Activated CD4-positive, CD25-positive, alpha-beta regulatory T cell treated with anti-CD3 and anti-CD28 coated beads, Interleukin-2, amount 50 U/mL, for 72 hours (primary cell): ENCODE data around the gene MTPN.

ENCODE experiments used
- DNase-seq: peaks from one replicate; pipeline ENCODE4 v3.0.0; 2021

MTPN gene

DNA sequence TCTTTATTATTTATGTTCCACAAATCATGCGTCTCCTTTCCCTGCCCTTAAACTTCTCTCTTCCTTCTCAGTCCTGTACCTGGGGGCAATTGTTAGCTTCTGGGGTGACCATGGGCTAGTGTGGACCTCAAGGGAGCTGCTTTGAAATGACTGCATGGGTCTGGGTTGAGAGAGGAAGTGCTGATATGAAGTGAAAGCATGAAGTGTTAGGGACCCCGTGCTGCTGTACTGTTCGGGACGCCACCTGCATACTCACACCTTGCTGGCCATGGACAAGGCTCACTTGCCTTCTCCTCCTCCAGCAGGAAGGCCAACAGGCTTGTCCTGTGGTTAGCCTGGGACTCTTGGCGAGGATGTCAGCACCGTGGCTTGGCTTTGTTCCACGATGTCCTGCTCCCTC is 56.7 kb downstream of the MTPN start:
- DNase-seq = no peak

DNA sequence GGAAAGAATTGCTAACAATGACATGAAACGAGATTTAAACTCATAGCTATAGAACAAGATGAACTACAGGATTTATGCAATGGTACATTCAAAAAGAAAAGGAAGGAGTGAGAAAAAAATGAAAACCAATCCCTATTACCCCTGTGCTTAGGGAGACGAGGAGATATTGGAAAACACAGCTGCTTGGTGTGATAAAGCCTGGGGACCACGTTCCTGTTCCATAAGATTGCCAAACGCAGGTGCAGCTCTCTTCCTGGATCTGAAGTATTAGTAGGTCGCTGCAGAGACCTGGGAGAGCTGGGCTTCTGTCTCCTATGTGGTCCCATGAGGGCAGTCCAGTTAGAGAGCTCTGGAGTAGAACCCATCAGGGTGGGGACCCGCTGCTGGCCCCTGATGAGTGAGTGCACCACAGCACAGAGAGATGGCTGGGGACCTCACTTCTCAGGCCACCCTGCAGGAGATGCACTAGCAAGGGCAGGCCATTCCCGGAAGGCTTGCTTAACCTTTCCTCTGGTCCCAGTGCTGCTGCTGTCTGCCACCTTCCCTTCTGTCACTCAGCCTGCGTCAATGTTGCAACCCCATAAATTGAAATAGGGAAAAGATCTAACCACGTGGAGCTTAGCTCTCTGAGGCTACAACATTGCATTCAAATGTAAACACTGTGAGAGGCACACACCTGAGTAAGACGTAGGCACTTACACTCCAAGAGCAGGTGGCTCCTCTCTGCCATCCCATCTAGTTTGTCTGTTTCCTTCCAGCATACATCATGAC is 57.9 kb downstream of the MTPN start:
- DNase-seq = no peak

DNA sequence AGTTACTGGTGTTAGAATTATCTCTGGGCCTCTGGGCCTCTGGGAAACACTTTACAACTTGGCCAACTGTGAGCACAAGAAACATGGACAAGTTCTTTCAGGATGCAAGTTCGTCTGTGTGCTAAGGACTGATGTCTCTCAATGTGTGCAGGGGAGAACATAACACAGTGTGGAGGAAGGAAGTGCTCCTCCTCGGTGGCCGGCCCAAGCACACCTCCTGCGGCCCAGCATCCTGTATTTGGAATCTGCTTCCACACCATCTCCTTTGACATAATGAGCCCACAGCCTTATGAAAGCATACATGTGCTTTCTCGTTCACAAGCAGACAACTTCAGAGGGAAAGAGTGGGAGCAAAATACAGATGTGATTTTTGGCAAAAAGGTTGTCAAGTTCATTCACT is 59.0 kb downstream of the MTPN start:
- DNase-seq = no peak

DNA sequence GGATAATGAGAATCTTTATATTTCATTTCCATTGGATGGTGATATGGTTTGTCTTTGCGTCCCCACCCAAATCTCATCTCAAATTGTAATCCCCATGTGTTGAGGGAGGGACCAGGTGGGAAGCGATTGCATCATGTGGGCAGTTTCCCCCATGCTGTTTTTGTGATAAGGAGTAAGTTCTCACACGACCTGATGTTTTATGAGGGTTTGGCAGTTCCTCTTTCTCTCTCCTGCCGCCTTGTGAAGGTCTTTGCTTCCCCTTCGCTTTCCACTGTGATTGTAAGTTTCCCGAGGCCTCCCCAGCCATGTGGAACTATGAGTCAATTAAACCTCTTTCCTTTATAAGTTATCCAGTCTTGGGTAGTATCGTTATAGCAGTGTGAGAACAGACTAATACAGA is 59.4 kb downstream of the MTPN start:
- DNase-seq = no peak

DNA sequence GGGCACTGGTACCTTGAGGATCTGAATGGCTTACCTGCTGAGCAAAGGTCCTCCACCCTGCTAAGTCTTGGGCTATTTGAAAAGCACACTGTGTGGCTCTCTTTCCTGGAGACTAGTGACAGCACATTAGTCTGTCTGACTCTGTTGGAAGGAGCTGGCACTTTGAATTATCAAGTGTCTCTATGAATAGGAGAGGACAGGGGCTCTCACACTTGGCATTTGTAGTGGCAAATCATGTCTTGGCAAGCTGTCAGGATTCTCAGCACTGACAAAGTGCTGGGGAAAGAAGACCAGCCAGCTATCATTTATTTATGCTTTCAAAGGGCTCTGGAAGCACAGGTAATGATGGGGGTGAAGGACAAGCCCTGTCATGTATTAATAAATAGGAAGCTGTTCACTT is 62.8 kb downstream of the MTPN start:
- DNase-seq = no peak

DNA sequence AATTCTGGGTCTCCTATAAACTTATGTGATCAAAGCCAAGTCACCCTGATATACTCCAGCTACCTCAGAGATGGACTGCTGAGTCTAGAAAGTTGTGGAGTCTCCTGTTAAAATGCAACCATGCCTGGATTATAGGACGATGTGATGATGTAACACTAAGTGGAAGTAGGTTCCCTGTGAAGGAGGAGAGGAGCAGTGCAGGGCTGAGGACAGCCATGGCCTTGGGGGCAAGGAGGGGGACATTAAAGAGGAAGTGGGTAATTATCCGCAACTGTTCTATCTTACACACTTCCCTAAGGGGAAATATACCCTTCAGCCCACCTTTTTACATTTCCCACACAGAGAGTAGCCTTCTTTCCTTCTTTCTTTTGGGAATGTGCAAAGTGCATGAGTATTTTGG is 63.8 kb downstream of the MTPN start:
- DNase-seq = no peak

DNA sequence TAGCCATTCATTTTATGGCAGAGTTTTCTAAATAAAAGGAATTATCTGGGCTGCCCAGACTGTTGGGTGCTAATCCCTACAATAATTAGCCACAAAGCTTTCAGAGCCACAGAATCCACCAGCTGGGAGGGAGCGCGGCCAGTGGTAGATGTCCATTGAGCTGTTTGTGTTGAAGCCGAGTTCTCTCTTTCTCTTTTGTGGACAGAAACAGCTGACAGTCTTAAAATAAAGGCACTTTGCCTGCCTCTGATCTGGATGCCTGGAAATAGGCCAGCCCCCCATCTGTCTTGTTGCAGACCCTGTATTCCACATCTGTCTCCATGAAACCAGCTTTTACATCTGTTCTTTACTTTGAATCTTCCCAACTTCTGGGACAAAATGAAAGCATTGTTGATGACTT is 66.1 kb downstream of the MTPN start:
- no peak for DNase-seq

DNA sequence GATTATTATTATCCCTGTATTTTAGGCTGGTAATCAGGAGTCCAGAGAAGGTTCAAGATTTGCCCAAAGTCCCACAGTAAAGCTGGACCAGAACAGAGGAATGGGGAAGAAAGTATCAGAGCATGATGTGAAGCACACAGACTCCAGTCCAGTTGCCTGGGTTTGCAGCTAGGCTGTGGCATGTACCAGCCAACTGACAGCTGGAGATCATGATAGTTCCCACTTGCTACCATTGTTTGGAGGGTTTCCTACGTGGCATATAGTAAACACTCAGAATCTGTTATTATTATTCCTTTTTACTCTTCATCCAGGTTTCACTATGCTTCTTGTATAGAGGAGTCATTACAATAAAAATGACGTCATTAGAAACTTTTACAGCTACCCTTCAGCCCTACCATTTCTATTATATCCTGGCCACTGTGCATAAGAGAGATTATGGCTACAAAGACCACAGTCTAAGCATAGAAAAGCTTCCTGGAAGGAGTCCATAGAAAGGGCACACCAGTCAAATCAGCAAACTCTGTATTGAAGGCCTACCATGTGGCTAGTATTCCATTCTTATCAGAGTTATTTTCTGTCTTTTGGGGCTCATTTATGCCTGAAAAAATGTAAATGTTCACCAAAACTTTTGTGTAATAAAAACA is 66.6 kb downstream of the MTPN start:
- no peak for DNase-seq

DNA sequence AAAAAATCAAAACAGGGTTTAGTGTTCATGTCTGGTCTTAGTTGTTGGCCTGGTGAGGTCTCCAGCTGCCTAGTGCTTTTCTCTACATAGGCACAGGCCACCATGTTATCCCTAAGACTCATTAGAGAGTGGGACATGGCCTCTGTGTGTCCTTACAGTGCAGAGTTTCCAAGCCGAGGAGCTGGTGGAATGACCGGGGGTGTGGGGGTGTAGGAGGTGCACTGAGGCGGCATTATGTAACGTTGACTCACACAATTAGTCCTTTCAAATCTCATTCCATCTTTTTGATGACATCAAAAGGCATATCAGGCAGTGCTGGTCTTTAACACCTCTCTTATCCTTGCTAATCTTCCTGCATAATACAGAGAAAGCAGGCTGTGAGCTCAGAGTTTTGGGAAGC is 71.3 kb downstream of the MTPN start:
- no peak for DNase-seq

DNA sequence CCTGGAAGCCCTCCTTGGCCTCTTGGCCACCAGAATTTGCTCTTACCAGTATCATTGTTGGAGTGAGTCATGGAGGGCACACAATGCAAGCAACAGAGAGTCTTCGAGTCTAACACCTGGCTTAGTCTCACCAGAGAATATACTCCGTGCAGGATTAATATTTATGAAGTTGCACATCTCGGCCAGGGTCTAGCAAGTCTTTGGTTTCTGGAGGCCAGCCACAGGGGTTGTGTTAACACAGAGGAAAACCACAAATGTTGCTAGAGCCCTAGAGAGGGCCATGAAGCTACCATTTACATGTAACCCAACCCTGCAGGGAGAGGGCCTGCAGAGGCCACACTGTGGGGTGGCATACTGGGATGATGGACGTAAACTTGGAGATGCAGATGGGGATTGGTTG is 71.8 kb downstream of the MTPN start:
- DNase-seq = no peak

DNA sequence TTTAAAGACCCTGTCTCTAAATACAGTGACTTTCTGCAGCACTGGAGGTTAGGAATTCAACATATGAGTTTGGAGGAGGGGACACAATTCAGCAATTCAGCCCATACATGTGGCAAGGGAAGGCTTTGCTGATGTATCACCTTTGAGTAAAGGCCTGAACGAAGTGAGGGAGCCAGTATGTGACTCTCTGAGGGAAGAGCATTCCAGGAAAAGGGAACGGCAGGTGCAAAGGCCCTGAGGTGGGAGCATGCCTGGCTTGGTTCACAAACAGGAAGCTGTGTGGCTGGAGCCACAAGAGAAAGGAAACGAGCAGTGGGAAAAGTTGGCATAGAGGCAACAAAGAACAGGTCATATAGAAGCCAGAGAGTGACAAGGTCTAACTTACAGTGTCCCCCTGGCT is 72.9 kb downstream of the MTPN start:
- DNase-seq = no peak

DNA sequence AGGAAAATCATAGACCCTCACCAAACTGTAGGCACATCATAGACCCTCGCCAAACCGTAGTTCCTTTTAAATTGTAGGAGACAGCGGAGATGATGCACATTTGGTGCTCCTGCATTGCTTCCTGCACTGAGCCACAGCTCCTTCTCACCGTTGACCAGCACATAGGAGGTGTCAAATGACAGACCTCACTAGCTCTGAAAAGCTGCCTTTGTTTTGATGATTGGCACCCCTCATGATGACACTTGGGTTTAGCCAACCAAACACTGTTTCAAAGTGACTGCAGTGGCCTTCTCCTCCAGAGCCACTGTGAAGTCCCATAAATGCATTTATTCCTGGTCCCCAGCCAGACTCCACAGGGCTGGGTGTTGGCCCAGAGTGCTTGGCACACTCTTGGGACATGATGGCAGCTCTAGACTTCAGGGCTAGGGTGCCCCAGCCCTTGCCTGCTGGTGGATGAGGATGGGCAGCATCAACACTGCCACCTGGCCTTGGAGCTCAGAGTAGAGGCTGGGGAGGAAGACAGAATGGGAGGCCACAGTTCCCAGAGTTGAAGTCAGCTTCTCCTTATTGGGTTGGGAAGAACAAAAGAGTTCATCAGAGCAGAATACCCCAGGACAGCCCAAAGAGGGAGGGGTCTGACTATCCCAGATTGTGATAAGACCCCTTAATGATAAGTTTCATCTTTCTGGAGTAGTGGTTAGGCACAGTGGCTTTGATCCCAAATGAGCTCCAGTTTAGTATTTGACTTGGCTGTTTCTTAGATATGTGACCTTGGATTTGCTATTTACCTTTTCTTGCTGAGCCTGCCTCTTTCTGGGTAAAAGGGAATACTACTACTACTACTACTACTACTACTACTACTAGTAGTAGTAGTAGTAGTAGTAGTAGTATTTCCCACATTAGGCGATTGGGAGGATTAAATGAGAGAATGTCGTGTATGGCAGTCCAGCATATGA is 75.3 kb downstream of the MTPN start:
- no peak for DNase-seq

DNA sequence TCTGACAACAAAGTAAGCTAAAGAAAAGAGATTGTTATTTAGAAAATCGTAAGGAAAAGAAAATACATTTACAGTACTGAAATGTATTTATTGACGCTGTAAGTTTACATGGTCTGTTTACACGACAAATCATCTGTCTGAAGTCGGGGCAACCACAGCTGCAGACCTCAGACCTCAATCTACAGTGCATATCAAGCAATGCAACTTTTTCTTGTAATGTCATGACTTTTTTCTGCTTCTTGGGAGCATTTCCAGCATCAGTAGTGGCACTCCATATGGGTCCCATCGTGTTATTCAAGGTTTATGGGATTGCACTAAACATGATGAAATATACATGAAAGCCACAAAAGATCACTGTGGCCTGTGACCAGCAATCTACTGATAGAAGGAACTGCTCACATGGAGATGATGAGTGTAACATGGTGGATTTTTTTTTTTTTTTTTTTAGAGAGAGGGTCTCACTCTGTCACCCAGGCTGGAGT is 77.1 kb downstream of the MTPN start:
- no peak for DNase-seq

DNA sequence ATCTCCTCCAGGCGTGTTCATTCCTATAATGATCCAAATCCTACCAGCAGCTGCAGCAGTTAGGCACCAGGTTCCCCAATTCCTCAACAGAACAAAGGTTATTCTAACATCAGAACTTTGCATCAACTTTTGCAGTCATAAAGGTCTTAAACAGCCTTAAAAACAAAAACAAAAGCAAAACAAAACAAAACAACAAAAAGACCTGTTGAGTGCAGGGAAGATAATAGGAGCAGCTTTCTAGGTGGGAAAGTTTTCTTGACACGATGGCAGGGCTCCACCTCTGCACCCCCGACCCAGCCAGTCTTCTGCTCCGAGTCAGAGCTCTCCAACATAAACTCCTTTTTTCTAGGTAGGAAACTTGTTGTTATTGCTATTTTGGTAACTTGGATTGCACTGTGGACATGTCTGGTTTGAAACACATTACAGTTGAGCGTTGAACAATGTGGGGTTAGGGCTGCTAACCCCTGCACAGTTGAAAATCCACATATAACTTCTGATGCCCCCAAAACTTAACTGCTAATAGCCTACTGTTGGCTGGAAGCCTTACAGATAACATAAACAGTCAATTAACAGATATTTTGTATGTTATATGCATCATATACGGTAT is 77.6 kb downstream of the MTPN start:
- DNase-seq = no peak

DNA sequence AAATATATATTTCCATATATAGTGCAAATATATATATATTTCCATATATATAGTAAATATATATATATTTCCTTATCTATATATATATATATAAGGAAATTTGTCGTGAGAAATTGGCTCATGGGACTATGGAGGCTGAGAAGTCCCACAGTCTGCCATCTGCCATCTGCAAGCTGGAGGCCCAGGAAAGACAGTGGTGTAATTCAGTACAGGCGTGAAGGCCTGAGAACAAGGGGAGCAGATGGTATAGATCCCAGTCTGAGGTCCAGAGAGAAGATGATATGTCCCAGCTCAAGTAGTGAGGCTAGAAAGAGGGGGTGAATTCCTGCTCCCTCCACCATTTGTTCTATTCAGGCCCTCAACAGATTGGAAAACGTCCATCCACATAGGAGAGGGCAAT is 78.9 kb downstream of the MTPN start:
- DNase-seq = no peak

DNA sequence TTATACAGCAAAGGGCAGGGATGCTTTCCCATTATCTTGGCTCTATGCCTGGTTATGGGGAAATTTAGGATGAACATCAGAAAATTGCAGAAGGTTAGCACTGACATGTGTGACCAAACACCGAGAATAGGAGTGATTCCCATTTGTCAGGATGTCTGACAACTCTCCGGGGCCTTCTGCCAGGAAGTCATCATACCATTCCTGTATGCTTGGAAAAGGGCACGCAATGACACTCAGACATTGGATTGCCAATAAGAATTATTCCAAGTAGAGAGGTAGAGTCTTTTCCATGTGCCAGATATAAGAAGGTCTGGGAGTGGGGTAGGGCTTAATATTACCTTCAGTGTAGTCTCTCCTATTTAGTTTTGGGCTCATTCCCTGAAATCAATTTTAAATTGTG is 82.3 kb downstream of the MTPN start:
- DNase-seq = no peak

DNA sequence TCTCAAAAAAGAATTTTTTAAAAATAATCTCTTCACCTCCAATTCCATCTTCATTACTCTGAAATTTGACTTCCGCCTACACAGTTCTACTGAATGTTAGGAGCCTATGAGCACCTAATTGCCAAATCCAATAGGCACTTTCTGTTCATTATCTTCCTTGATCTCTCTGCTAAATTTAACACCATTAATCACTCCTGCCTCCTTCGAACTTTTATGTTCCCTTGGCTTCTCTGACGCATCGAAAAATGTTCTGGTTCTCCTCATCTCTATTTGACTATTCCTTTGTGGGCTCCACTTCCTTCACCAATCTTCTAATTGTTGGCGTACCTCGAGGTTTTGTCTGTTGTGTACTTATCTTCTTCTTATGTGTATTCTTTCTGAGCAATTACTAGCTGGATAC is 87.3 kb downstream of the MTPN start:
- no peak for DNase-seq

DNA sequence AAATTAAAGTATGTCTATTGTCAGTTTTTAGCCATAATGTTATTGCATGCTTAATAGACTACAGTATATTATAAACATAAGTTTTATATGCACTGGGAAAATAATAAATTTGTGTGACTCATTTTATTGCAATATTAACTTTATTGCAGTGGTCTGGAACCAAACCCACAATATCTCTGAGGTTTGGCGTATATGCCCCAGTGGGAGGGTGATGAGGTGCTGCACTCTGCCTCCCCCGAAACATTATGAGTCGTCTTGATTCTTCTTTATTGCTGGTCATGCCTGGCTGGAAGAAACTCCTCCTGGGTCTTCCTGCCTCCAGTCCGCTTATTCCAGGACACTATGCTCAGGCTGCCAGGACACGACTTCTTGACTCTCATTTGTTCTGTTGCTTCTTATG is 88.4 kb downstream of the MTPN start:
- no peak for DNase-seq

DNA sequence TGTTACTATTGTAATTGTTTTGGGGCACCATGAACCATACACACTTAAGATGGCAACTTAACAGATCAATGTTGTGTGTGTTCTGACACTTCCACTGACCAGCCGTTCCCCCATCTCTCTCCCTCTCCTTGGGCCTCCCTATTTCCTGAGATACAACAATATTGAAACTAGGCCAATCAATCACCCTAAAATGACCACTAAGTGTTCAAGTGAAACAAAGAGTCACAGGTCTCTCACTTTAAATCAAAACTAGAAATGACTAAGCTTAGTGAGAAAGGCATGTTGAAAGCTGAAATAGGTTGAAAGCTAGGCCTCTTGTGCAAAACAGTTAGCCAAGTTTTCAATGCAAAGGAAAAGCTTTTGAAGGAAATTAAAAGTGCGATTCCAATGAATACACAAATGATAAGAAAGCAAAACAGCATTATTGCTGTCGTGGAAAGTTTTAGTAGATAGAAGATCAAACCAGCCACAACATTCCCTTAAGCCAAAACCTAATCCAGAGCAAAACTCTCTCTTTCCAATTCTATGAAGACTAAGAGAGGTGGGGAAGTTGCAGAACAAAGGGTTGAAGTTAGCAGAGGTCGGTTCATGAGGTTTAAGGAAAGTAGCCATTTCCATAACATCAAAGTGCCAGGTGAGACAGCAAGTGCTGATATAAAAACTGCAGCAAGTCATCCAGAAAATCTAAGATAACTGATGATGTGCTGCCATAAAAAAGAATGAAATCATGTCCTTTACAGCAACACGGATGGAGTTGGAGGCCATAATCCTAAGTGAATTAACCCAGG is 90.6 kb downstream of the MTPN start:
- no peak for DNase-seq

DNA sequence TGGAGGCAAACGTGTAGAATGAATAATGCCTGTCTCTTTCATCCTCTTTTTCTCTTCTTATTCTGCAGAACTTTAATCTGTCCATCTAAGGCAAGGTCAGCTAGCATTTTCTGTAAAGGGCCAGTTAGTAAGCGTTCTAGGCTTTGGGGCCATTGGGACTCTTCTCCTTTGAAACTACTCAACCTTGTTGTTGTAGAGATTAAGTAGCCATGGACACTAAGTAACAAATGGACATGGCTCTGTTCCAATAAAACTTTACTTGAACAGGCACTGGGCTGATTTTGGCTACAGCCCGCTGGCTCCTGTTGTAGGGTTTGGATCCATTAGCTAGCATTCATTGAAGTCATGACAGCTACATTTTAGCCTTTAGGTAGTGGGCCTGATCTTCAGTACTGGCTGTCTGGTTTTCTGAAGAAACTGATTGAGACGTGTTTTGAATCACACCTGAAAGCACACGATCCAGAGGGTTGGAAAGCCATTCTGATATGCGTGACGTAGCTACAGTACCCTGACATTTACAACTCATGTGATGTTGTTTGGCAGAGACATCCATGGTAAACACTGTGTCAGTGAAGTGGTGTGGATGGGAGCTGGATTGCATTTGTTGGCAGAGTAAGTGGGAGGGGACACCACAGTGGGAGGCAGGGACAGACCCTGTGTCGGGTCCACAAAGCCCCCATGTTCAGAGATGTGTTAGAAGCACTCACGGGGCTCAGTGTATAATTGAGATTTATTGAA is 92.5 kb downstream of the MTPN start:
- no peak for DNase-seq

DNA sequence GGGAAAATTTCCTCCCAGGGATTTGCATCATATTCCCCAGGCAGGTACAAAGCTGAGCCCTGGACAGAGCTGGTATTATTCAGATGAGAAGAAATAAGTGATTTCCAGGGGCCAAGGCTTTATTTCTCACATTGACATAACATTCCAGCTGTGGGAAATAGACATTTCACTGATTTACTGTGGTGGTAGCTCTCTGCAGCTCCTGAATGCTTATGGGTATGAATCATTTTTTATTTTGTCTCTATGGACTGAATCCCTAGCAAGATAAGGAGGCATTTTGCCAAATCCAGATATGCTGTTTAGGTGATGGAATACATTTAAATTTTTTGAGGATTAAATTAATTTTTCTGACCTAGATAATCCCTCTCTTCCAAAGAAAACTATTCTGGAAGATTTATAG is 97.9 kb downstream of the MTPN start:
- no peak for DNase-seq

DNA sequence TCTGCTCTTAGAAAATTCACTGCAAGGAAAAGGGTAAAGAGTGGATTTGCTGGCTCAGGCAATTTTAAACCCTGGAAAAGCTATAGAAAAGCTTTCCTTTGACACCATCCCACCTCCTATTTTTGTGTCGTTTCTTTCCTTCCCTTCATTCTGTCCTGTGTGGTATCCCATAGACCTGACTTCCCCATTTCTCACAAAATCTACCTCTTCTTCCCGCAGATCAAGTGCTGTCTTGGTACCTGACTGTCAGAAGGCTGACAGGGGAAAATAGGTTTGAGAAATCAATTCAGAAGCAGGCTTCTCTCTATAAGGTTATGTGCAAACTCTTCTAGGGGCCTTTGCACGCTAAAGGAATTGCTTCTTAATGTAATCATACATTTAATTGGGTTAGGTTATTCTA is 98.9 kb downstream of the MTPN start:
- DNase-seq = no peak
